ENCODE data around the gene ZC3H15.

ZC3H15 gene

GRCh38 chr2:186493564-186494085, 7.6 kb downstream of the ZC3H15 start:
- no peak for DNase-seq (ENCODE audit: low read depth, low spot score)

GRCh38 chr2:186496401-186496800, 10.3 kb downstream of the ZC3H15 start:
- DNase-seq (ENCODE audit: low read depth, low spot score): no peak

- no peak for DNase-seq (ENCODE audit: low read depth, low spot score)
Observed at GRCh38 chr2:186497928-186498327, 11.9 kb downstream of the ZC3H15 start.

- DNase-seq (ENCODE audit: low read depth, low spot score): no peak
Observed at GRCh38 chr2:186498834-186499233, 12.8 kb downstream of the ZC3H15 start.

GRCh38 chr2:186503827-186504606, 18.0 kb downstream of the ZC3H15 start:
- DNase-seq (ENCODE audit: low read depth, low spot score): no peak

DNA sequence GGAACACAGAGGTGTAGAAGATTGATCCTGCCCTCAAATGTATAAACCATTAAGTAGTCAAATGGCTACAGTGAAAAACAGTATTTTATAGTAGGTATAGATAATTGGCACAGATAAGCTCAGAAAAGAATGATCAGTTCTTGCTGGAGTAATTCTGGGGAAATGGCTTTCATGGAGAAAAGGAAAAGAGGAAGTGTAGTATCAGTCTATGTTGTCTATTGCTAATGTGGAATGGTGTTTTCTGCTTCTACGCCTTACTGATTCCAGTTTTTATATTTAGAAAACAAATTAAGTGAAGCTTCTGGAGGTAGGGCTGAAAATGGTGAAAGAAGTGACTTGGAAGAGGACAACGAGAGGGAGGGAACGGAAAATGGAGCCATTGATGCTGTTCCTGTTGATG, 22.2 kb downstream of the ZC3H15 start:
- DNase-seq (ENCODE audit: low read depth, low spot score): no peak

DNA sequence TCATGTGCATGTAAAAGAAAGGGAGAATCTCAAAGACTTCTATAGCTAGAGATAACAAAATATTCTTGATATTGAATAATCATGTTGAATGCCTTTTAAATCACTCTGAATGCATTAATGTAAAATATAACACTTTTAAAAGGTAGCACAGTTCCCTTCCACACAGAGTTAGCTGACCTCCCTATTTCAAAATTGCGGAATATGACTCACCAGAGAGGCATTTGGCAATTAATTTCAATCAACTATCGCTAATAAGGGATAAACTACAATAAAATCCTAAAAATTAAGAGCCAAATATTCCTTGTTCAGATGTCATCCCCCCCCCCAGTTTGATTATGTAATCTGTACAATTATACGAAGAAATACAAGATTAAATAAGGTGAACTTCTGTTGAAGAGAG, 29.3 kb downstream of the ZC3H15 start:
- no peak for DNase-seq (ENCODE audit: low read depth, low spot score)

DNA sequence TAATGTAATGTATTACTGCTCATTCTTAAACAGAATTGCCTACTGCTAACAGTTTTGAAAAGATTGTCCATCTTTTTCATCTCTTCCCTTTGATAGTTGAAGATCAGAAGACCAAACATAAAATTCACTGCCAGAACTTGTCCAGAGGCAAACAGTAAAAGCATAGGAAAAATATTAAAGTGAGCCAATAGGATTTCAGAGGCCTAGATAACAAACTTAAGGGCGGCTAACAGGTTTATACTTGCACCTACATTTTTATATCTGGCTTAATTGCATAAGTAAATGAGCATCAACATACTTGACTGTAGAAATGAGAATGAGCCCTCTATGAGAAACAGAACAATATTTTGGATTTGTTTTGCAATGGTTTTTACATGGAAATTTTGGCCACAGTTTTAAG, 30.3 kb downstream of the ZC3H15 start:
- no peak for DNase-seq (ENCODE audit: low read depth, low spot score)

GRCh38 chr2:186517090-186517489, 31.0 kb downstream of the ZC3H15 start:
- no peak for DNase-seq (ENCODE audit: low read depth, low spot score)

- no peak for DNase-seq (ENCODE audit: low read depth, low spot score)
Observed at GRCh38 chr2:186518291-186518690, 32.2 kb downstream of the ZC3H15 start.

DNA sequence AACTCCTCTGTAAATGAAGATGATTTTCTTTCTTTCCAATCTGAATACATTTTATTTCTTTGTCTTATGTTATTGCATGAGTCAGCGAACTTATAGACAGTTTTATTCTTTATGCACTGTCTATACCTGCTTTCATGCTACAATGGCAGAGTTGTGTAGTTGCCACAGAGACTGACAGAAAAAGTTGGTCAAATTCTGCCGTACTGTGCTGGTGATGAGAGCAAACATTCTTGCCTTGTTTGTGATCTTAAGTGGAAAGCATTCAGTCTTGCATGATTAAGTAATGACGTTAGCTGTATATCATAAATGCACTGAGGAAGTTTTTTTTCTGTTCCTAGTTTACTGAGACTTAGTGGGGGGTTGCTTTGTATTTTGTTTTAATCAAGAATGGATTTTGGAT, 32.9 kb downstream of the ZC3H15 start:
- DNase-seq (ENCODE audit: low read depth, low spot score): no peak

- DNase-seq (ENCODE audit: low read depth, low spot score): peak; percentile 30
Observed at GRCh38 chr2:186521570-186522153, 35.6 kb downstream of the ZC3H15 start.

DNA sequence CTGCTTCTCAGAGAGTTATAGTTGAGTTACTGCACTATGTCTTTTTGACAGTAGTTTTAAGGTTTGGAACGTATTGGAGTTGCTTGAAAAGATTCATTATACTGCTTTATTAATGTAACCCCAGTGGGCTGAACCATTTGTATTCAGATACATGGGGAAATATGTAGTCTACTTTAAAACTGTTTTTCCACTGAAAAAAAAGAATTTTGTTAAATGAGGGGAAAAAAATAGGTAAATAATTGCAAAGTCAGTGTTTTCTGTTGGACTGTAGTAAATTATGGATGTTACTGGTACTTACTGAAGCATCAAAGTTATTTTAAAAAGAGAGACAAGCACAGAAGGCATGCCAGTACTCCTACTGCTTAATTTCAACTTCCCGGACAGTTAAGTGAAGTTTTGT, 36.4 kb downstream of the ZC3H15 start:
- no peak for DNase-seq (ENCODE audit: low read depth, low spot score)

DNA sequence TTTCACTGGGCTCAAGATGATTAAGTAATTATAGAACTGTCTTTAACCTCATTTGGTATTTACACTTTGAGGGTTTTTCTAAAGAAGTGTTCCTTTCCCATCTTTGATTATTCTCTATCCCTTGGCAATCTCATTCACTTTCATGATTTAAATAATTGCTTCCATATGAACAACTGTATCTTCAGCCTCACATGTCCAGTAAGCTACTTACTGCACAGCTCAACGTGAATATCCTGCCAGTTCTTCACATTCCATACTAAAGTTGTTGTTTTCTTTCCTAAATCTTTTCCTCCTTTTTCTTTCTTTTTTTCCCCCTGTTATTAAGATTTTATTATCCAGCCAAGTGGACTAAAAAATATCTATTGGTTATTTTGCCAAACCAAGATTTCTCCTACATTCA, 37.7 kb downstream of the ZC3H15 start:
- DNase-seq (ENCODE audit: low read depth, low spot score): no peak

GRCh38 chr2:186526281-186526680, 40.2 kb downstream of the ZC3H15 start:
- no peak for DNase-seq (ENCODE audit: low read depth, low spot score)

DNA sequence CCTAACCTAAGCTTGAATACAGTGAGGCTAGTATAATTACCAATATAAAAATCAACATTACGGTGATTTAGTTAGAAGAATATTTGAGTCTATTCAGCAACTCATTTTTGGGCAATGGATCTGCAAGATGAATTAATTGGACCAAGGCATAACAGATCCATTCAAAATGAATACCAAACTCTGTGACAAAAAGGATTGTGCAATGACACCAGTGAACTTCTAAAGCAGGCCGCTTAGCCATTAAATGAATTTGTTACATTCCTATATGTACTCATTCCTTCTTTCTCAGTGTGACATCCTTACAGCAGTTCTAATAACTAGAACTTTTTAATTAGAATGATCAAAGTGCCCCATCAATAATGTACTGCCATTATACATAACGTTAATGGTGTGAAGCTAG, 44.3 kb downstream of the ZC3H15 start:
- no peak for DNase-seq (ENCODE audit: low read depth, low spot score)

- DNase-seq (ENCODE audit: low read depth, low spot score): no peak
Observed at GRCh38 chr2:186531257-186531775, 45.3 kb downstream of the ZC3H15 start.

DNA sequence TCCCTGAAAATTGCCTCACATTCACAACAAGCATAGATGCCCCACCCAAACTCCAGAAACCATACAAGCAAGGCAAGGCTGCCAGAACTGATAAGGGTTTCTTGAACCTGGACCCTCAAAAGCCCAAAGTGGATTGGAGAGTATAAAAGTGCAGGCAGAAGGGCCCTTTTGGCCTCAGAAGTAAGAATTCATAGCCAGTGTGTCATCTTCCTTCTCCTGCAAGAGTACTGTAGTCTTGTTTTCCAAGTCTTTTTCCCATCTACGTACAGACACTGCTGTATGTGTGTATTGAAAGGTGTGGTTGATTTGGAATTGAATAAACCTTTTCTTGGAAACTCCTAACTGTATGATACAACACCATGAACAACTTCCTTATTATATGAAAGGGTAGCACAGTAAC, 46.8 kb downstream of the ZC3H15 start:
- DNase-seq (ENCODE audit: low read depth, low spot score): no peak

DNA sequence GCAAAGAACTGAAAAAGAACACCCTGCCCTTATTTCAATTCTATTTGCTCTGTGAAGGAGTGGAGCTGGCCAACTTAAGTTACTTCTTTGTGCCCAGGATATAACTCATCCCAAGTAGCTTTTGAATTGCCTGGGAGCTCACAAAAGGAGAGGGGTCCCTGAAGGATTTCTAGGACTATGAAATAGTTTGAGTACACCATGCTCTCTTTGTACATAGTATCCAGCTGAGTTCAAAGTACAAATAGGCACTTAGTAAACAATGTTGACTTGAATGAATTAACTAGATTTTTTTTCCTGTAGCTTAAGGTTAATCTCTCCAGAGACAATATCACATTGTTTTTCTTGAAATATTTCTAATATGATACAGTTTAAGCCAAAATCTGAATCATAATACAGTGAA, 47.7 kb downstream of the ZC3H15 start:
- no peak for DNase-seq (ENCODE audit: low read depth, low spot score)

GRCh38 chr2:186534406-186534805, 48.3 kb downstream of the ZC3H15 start:
- DNase-seq (ENCODE audit: low read depth, low spot score): no peak

DNA sequence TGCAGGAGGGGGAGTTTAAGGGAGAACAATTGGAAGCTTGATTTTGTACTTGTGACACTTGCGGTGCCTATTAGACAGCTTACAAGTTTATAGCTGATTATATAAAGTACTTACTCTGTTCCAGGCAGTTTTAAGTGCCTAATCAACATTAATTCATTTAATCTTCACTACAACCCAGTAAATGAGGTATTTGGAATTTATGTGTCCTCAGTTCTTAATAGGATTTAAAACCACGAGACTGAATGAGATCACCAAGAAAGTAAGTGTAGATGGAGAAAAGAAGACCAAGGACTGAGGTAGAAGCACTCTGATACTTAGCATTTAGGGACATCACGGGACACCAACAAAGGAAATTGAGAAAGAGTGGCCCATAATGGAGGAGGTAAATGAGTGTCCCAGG, 49.8 kb downstream of the ZC3H15 start:
- DNase-seq (ENCODE audit: low read depth, low spot score): no peak

GRCh38 chr2:186537019-186537418, 51.0 kb downstream of the ZC3H15 start:
- DNase-seq (ENCODE audit: low read depth, low spot score): no peak

GRCh38 chr2:186540941-186541340, 54.9 kb downstream of the ZC3H15 start:
- DNase-seq (ENCODE audit: low read depth, low spot score): no peak
